ELR (cell line): ENCODE data around the gene RAB1A.
"Not testable (repeated sequence)": the region's sequence is repeated elsewhere in the genome, so short reads cannot be mapped to it uniquely, and the experiment has no call there.

Source experiments
- DNase-seq: peaks from one replicate; pipeline ENCODE4 v3.0.0-alpha.2; 2015; ENCODE audit warnings: low read depth

The RAB1A gene

GRCh38 chr2:65129826-65130663 lies at the start of gene RAB1A:
Gene RAB1A (minus strand): TSS chr2:65130106. CDS start chr2:65129915, 191 bp downstream.
- DNase-seq = peak; percentile 99

DNA sequence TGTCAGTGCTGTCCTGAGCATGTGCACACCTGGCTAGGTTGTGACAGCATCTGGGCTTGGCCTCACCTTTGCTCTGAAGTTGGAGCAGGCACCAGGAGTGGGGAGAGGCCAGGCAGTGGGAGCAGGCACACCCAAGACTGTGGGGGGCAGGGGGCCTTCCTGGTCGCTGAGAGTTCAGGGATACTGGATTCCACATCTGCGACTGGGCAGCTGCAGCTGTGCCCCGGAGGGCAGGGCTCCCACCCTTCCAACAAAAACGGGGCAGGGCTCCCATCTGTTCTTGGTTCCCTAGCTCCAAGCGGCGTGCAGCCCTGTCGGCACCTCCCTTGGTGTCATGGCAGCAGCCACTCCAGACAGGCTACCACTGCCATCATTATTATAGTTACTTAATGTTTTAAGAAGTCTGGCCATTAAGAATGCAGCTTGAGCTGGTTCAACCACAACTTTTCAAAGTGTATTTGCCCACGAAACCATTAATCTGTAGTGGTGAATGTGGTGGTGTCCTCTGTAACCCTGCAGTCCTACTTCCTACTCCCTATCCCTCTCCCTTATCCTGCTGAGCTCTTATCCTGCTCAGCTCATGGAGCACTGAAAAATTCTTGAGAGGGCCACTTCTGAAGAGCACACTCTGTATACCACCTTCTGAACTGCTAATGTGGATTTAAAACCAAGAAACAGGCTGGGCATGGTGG lies 48.0 kb upstream of the RAB1A start:
- no peak for DNase-seq

GRCh38 chr2:65175894-65176530 lies 46.1 kb upstream of the RAB1A start:
- no peak for DNase-seq

- DNase-seq = peak; percentile 65
Measured at GRCh38 chr2:65174031-65174430, 44.1 kb upstream of the RAB1A start.

DNA sequence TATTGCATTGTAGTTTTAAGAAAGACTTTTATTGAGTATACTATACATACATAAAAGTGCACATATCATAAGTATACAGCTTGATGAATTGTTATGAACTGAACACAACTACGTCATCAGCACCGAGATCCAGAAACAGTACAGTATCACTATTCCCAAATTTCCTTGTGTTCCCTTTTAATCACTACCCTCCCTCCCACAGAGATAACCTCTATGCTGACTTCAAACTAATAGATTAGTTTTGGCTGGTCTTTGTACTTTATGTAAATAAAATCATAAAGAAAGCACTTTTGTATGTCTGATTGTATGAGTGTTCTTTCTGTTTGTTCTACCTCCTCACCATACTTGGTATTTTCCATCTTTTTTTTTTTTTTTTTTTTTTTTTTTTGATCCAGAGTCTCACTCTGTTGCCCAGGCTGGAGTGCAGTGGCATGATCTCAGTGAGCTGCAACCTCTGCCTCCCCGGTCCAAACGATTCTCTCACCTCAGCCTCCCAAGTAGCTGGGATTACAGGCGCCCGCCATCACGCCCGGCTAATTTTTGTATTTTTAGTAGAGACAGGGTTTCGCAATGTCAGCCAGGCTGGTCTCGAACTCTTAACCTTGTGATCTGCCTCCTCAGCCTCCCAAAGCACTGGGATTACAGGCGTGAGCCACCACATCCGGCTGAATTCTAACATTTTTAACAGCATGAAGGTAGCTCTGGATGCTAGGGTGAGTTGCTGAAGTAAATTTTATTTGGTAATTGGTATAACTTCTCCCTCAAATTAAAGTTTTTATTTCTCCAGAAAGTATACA lies 43.3 kb upstream of the RAB1A start:
- no peak for DNase-seq

GRCh38 chr2:65170611-65171477 lies 40.9 kb upstream of the RAB1A start:
- DNase-seq = not testable (repeated sequence)

- DNase-seq = no peak
Measured at GRCh38 chr2:65169760-65170136, 39.8 kb upstream of the RAB1A start.

DNA sequence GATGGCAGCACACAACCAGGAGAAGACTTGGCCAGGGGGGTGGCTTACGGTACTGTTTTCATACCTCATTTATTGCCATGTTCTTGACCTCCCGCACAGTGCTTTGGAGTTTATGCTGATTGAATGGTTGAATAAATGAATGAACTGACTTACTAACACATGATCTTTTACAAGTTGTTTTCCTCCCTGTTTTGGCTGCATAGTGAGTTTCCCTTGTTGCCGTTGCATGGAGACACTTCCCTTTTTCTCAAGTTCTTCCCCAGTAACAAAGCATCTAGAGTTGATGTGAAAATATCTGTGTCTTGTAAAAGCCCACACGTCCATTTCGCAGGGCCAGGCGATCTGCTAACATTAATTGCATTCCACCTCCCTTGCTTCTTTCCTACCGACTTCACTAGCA lies 35.7 kb upstream of the RAB1A start:
- no peak for DNase-seq

GRCh38 chr2:65164426-65164891 lies 34.6 kb upstream of the RAB1A start:
- DNase-seq = no peak

DNA sequence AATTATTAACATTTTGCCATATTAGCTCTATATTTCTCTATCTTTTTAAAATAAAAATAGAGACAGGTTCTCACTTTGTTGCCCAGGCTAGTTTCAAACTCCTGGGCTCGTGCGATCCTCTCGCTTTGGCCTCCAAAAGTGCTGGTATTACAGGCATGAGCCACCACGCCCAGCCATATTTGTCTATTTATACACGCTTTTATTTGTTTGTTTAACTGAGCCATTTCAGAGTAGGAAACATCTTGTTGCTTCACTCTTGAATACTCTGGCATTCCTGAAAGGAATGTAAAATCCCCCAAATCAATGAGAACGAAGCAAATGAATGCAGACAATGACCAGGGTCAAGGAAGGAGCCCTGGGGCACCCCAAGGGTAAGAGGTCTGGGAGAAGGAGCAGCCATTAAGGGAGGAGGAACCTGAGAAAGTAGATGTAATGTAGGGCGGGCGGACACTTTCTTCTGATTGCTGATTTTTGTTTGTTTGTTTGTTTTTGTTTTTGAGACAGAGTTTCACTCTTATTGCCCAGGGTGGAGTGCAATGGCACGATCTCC lies 31.7 kb upstream of the RAB1A start:
- no peak for DNase-seq

- DNase-seq = no peak
Measured at GRCh38 chr2:65159906-65160305, 30.0 kb upstream of the RAB1A start.

GRCh38 chr2:65159261-65159660 lies 29.4 kb upstream of the RAB1A start:
- no peak for DNase-seq

DNA sequence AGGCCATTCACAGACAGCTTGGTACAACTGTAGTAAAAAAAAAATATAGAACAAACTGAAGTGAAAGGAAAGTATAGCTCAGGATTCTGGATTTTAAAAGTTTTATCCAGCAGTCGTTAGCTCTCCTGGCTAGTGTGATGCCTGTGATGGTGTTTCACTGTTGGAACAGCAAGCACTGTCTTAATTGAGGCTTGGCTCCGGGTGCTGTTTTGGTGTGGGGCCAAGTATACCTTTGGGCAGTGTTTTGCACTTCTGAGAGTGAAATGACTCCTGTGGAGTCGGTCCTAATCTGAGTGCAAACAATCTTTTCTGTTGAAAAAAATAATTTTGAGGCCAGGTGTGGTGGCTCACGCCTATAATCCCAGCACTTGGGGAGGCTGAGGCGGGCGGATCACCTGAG lies 28.7 kb upstream of the RAB1A start:
- DNase-seq = no peak

DNA sequence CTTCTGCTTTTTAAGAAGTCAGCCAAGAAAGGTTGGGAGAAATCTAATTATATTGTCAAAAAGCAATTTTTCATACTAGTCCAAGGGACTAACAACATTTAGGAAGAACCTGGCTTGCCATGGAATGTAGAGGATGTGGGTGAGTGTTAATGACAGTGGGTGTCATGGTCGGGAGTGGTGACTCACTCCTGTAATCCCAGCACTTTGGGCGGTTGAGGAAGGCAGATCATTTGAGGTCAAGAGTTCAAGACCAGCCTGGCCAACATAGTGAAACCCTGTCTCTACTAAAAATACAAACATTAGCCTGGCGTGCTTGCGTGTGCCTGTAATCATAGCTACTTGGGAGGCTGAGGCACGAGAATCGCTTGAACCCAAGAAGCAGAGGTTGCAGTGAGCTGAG lies 27.9 kb upstream of the RAB1A start:
- peak; percentile 24 for DNase-seq

DNA sequence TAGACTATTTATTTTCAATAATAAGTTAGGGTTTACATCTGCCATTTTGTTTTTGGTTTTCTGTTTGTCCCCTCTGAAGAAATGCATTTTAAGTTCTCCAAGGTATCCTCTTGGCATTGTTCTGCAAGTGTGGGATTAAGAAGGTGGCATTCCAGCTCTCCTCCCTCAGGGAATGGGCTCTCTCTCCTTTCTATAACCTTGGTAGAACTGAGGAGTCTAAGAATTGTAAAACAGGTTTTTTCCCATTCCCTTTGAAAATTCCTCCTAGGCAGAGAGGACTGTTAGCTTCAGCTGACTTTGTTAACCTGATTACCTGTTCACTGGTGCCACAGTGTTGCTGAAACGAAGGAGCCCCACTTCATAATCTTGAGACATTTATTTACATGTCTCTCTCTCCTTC lies 26.1 kb upstream of the RAB1A start:
- no peak for DNase-seq

- DNase-seq = peak; percentile 48
Measured at GRCh38 chr2:65153515-65153914, 23.6 kb upstream of the RAB1A start.

DNA sequence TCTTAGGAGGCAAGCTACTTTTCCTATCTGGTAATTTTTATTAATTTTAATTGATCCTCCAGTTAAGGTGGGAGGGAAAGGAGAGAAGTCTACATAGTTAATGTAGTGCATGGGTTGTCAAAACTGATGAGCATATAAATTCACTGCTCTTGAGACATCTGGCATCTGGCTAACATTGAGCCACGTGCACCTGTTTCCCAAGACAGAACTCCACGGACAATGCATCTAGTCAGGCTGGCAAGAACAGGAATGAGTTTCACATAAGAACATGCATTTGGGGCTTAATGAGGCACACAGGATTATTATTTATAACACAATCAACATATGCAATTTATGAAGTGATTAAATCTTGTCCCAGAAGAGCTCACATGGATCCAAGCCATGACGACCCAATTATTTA lies 16.2 kb upstream of the RAB1A start:
- DNase-seq = no peak

GRCh38 chr2:65144571-65144970 lies 14.7 kb upstream of the RAB1A start:
- no peak for DNase-seq

DNA sequence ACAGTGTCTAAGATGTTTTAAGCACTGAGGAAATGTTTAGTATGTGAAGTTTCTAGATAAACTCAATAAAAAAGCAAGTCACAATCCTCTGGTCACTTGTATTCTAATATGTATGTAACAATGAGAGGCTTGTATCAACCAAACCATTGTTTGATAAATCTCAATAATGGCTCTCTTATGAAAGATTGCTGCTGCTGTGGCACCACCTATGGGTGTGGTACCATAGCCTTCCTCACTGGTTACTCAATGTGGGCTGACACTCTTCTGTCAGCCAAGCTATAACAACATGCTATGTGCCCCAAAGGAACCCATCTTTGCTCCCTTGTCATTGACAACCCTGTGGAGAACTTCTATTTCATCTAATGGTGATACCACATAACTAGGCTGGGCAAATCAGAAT lies 12.6 kb upstream of the RAB1A start:
- DNase-seq = peak; percentile 19

- no peak for DNase-seq
Measured at GRCh38 chr2:65137197-65137775, 7.4 kb upstream of the RAB1A start.
